ENCODE data around the gene CTDSP2.

Gene CTDSP2

GRCh38 chr12:57771873-57772428 is 74.6 kb downstream of the CTDSP2 start, which contains the start of gene METTL1:
METTL1 (minus strand) TSS chr12:57772105; CDS start chr12:57772083, 22 bp downstream.
- Histone ChIP-seq H3K27ac (peak within 1 kb of the TSS; percentile 97), H3K36me3 (peaks cover 38% of the 10 kb centered on the region), H3K4me3 (ENCODE audit: low read depth, low read length) (peak within 1 kb of the TSS; percentile 93), H3K27me3 (ENCODE audit: insufficient read depth, low read depth, severe bottlenecking) (no peaks in the 10 kb centered on the region), H3K9me3 (ENCODE audit: severe bottlenecking) (no peaks in the 10 kb centered on the region)
- TF ChIP-seq CTCF (IDR thresholded peaks at IDR 0.05; ENCODE audit: low read depth, low read length): no peak
- DNase-seq: peak; percentile 97

- Histone ChIP-seq H3K36me3 (peaks cover 38% of the 10 kb centered on the region), H3K9me3 (ENCODE audit: severe bottlenecking) (no peaks in the 10 kb centered on the region), H3K4me3 (ENCODE audit: low read depth, low read length) (peak overlapping the region; percentile 93), H3K27ac (peak overlapping the region; percentile 97), H3K27me3 (ENCODE audit: insufficient read depth, low read depth, severe bottlenecking) (no peaks in the 10 kb centered on the region)
- peak; percentile 94 for DNase-seq
- no peak for TF ChIP-seq CTCF (IDR thresholded peaks at IDR 0.05; ENCODE audit: low read depth, low read length)
Observed at GRCh38 chr12:57771236-57771872, 75.2 kb downstream of the CTDSP2 start.

GRCh38 chr12:57770734-57771133 is 75.8 kb downstream of the CTDSP2 start:
- no peak for TF ChIP-seq CTCF (IDR thresholded peaks at IDR 0.05; ENCODE audit: low read depth, low read length)
- Histone ChIP-seq H3K9me3 (ENCODE audit: severe bottlenecking) (no peaks in the 10 kb centered on the region), H3K27ac (peak overlapping the region; percentile 97), H3K4me3 (ENCODE audit: low read depth, low read length) (no peak overlapping the region; the same call in 1 of the 2 replicates), H3K27me3 (ENCODE audit: insufficient read depth, low read depth, severe bottlenecking) (no peaks in the 10 kb centered on the region), H3K36me3 (peaks cover 39% of the 10 kb centered on the region)
- peak; percentile 52 for DNase-seq
